IMR-90 (cell line): Measurements from ENCODE around the gene C16orf87. TPM values are rescaled to one million over a fixed set of nuclear protein-coding genes. Genes with fewer than 3 reads are reported as not detected.

Experiments
- ATAC-seq: fragments of 200-7000 bp; cut with Tn5 transposase; 2 replicates; pipeline ENCODE4 v1.9.1; 2020; ENCODE audit warnings: low read depth, mild to moderate bottlenecking, moderate library complexity
- BruUV-seq: library from RNA; stranded (reverse); fragments of 400-500 nt; replicated peaks from 2 replicates; lab custom pipeline; 2021; lab: Mats Ljungman, UMichigan
- CTCF ChIA-PET: fragments of 300-600 bp; formaldehyde crosslinking; extraction: SDS; loops from one replicate; lab custom pipeline; 2021; ENCODE audit warnings: antibody characterized with exemption; lab: Yijun Ruan, JAX
- POLR2A ChIA-PET: fragments of 300-600 bp; sonication (Branson Sonifier 250); formaldehyde crosslinking; loops from one replicate; lab custom pipeline; 2022; ENCODE audit warnings: antibody characterized with exemption; ENCODE audit not compliant: unreplicated experiment; lab: Charles Lee
- DNase-seq: peaks from one replicate; pipeline ENCODE4 v3.0.0; 2013
- H2AFZ ChIP-seq: replicated peaks from 2 replicates; pipeline ENCODE3; 2013; ENCODE audit warnings: low read length, mild to moderate bottlenecking; ENCODE audit not compliant: poor library complexity
- H2AK5ac ChIP-seq: 2 replicates; pipeline ENCODE4 v1.6.1; 2013; ENCODE audit warnings: low read depth, low read length, inconsistent platforms
- H2AK9ac ChIP-seq: replicated peaks from 2 replicates; pipeline ENCODE3; 2013; ENCODE audit warnings: mild to moderate bottlenecking, low read depth, low read length, moderate library complexity; ENCODE audit not compliant: poor library complexity
- H2BK120ac ChIP-seq: 2 replicates; pipeline ENCODE4 v1.6.1; 2013; ENCODE audit warnings: low read depth, low read length, inconsistent platforms
- H2BK15ac ChIP-seq: 3 replicates; pipeline ENCODE4 v1.6.1; 2013; ENCODE audit warnings: low read depth, low read length, inconsistent platforms
- H2BK20ac ChIP-seq: 2 replicates; pipeline ENCODE4 v1.6.1; 2013; ENCODE audit warnings: low read depth, mild to moderate bottlenecking, inconsistent platforms, low read length, moderate library complexity
- H2BK5ac ChIP-seq: 2 replicates; pipeline ENCODE4 v1.6.1; 2013; ENCODE audit warnings: mild to moderate bottlenecking, low read depth, low read length, inconsistent platforms; ENCODE audit not compliant: poor library complexity, severe bottlenecking
- H3K14ac ChIP-seq: replicated peaks from 2 replicates; pipeline ENCODE4 v1.6.1; 2013; ENCODE audit warnings: low read depth, low read length, inconsistent platforms
- H3K18ac ChIP-seq: 2 replicates; pipeline ENCODE4 v1.6.1; 2013; ENCODE audit warnings: low read depth, low read length, control low read depth
- H3K23ac ChIP-seq: 2 replicates; pipeline ENCODE4 v1.6.1; 2013; ENCODE audit warnings: low read depth, low read length, inconsistent platforms
- H3K27ac ChIP-seq: 2 replicates; pipeline ENCODE4 v1.5.1; 2013; ENCODE audit warnings: mild to moderate bottlenecking, control low read depth, low read length; ENCODE audit not compliant: insufficient read depth
- H3K27me3 ChIP-seq: 2 replicates; pipeline ENCODE4 v1.6.1; 2013; ENCODE audit warnings: low read length; ENCODE audit not compliant: control insufficient read depth, insufficient read depth
- H3K36me3 ChIP-seq: 2 replicates; pipeline ENCODE4 v1.6.1; 2013; ENCODE audit warnings: low read length, mixed read lengths; ENCODE audit not compliant: control insufficient read depth, insufficient read depth
- H3K4ac ChIP-seq: 2 replicates; pipeline ENCODE4 v1.6.1; 2013; ENCODE audit warnings: low read depth, low read length, inconsistent platforms
- H3K4me1 ChIP-seq: 2 replicates; pipeline ENCODE4 v1.6.1; 2013; ENCODE audit warnings: low read length, mixed read lengths; ENCODE audit not compliant: control insufficient read depth, insufficient read depth
- H3K4me2 ChIP-seq: 2 replicates; pipeline ENCODE4 v1.6.1; 2013; ENCODE audit warnings: low read depth, mild to moderate bottlenecking, control low read depth, low read length, moderate library complexity
- H3K4me3 ChIP-seq: 2 replicates; pipeline ENCODE4 v1.5.1; 2013; ENCODE audit warnings: low read depth, mild to moderate bottlenecking, control low read depth, low read length, moderate library complexity; ENCODE audit not compliant: insufficient read depth
- H3K56ac ChIP-seq: 2 replicates; pipeline ENCODE4 v1.6.1; 2013; ENCODE audit warnings: low read length, inconsistent platforms; ENCODE audit not compliant: insufficient read depth; ENCODE audit errors: extremely low read depth
- H3K79me1 ChIP-seq, 2 experiments: 2 replicates each; pipeline ENCODE4 v1.6.1; 2013; ENCODE audit warnings: low read length in 2 of 2, inconsistent platforms in 1 of 2, low read depth in 1 of 2
- H3K9ac ChIP-seq: 2 replicates; pipeline ENCODE4 v1.6.1; 2013; ENCODE audit warnings: low read depth, low read length, control low read depth
- H3K9me1 ChIP-seq: 2 replicates; pipeline ENCODE4 v1.6.1; 2013; ENCODE audit warnings: low read length, inconsistent platforms; ENCODE audit not compliant: insufficient read depth
- H3K9me3 ChIP-seq: 2 replicates; pipeline ENCODE4 v1.6.1; 2013; ENCODE audit warnings: low read length; ENCODE audit not compliant: control insufficient read depth, insufficient read depth
- H4K20me1 ChIP-seq: 2 replicates; pipeline ENCODE4 v1.6.1; 2013; ENCODE audit warnings: low read length, inconsistent platforms; ENCODE audit not compliant: insufficient read depth
- H4K5ac ChIP-seq: 2 replicates; pipeline ENCODE4 v1.6.1; 2013; ENCODE audit warnings: mild to moderate bottlenecking, low read depth, low read length, control low read depth
- H4K8ac ChIP-seq, 2 experiments: 2 replicates each; pipeline ENCODE4 v1.6.1; 2013; ENCODE audit warnings: low read depth in 2 of 2, low read length in 2 of 2, control low read depth in 1 of 2, inconsistent platforms in 1 of 2
- H4K91ac ChIP-seq: 2 replicates; pipeline ENCODE4 v1.6.1; 2013; ENCODE audit warnings: low read depth, low read length, inconsistent platforms; ENCODE audit not compliant: insufficient read depth
- CHD1 ChIP-seq: IDR thresholded peaks from 2 replicates; pipeline ENCODE4 v1.6.1; 2012; ENCODE audit warnings: low read depth, low read length, improper control_type of control experiment
- CTCF ChIP-seq: conservative IDR thresholded peaks from 2 replicates; pipeline ENCODE4 v1.5.1; 2012; ENCODE audit warnings: mild to moderate bottlenecking, low read depth, low read length, improper control_type of control experiment
- FOS ChIP-seq: fragments of 150-350 bp; IDR thresholded peaks from 2 replicates; pipeline ENCODE4 v1.6.1; 2016; ENCODE audit warnings: low read depth, low read length
- MAFK ChIP-seq: IDR thresholded peaks from 2 replicates; pipeline ENCODE4 v1.6.1; 2012; ENCODE audit warnings: low read depth, low read length, improper control_type of control experiment
- MAZ ChIP-seq: IDR thresholded peaks from 2 replicates; pipeline ENCODE4 v1.6.1; 2012; ENCODE audit warnings: low read depth, mild to moderate bottlenecking, low read length, improper control_type of control experiment, moderate library complexity, borderline replicate concordance
- MXI1 ChIP-seq: IDR thresholded peaks from 2 replicates; pipeline ENCODE4 v1.6.1; 2012; ENCODE audit warnings: low read depth, mild to moderate bottlenecking, low read length, moderate library complexity, borderline replicate concordance
- NFE2L2 ChIP-seq: fragments of 150-350 bp; IDR thresholded peaks from 2 replicates; pipeline ENCODE4 v1.6.1; 2016; ENCODE audit warnings: low read depth, mild to moderate bottlenecking, low read length
- POLR2A ChIP-seq: IDR thresholded peaks from 2 replicates; pipeline ENCODE4 v1.6.1; 2012; ENCODE audit warnings: mild to moderate bottlenecking, low read depth, low read length
- RCOR1 ChIP-seq: IDR thresholded peaks from 2 replicates; pipeline ENCODE4 v1.6.1; 2012; ENCODE audit warnings: mild to moderate bottlenecking, low read length, improper control_type of control experiment; ENCODE audit not compliant: insufficient replicate concordance
- SMC3 ChIP-seq: fragments of 150-350 bp; IDR thresholded peaks from 2 replicates; pipeline ENCODE4 v1.6.1; 2016; ENCODE audit warnings: low read depth, mild to moderate bottlenecking, antibody characterized with exemption, low read length, moderate library complexity
- WGBS, 2 experiments: methylation state at CpG; one replicate each; pipeline versions ENCODE4 v1.1.5 to v1.1.7; 2013; ENCODE audit warnings: missing lambda C conversion rate in 2 of 2; ENCODE audit not compliant: insufficient read length in 1 of 2; ENCODE audit errors: extremely low coverage in 2 of 2; 5-methylcytosine and 5-hydroxymethylcytosine counted together
- dilution Hi-C: fragments of 300-500 bp; cut with HindIII; formaldehyde crosslinking; loops from one replicate; pipeline ENCODE4 v1.14.3; 2018; ENCODE audit warnings: low sequenced_read_pairs; ENCODE audit not compliant: unreplicated experiment
- in situ Hi-C: fragments of 300-500 bp; cut with MboI; formaldehyde crosslinking; loops from 3 replicates; pipeline ENCODE4 v1.14.3; 2019; ENCODE audit warnings: low sequenced_read_pairs, inconsistent platforms, mixed read lengths
- intact Hi-C: fragments of 100-400 bp; cut with micrococcal nuclease; formaldehyde crosslinking; loops from 2 replicates; pipeline ENCODE4 v1.10.0; 2022
- polyA plus RNA-seq, 3 experiments: library from polyadenylated mRNA; depleted of rRNA; stranded (reverse); fragments of >200 nt; gene quantifications; 2 replicates each; pipeline ENCODE4 v1.2.3, GENCODE V29; 2012; ENCODE audit warnings: low replicate concordance in 1 of 3
- total RNA-seq: library from RNA; depleted of rRNA; stranded (reverse); fragments of >200 nt; gene quantifications from 2 replicates; pipeline ENCODE4 v1.2.3, GENCODE V29; 2012
- TF ChIP-seq, protein P1 (sequence below): fragments of 150-350 bp; IDR thresholded peaks from 2 replicates; pipeline ENCODE4 v1.6.1; 2016; ENCODE audit warnings: low read depth, mild to moderate bottlenecking, low read length, moderate library complexity, borderline replicate concordance
- TF ChIP-seq, protein P2 (sequence below): fragments of 150-350 bp; IDR thresholded peaks from 2 replicates; pipeline ENCODE4 v1.6.1; 2017; ENCODE audit warnings: mild to moderate bottlenecking, antibody characterized with exemption, low read length, low read depth

Gene C16orf87
- total and polyA plus RNA-seq, 2 of the 4 experiments (the other 2 are of a cell fraction) = 6.3 to 8.1 TPM

- Histone ChIP-seq H4K91ac (no peak overlapping the region), H4K20me1 (no peaks in the 10 kb centered on the region), H3K4me3 (no peak overlapping the region), H3K27ac (no peak overlapping the region), H2AK5ac (no peak overlapping the region), H3K79me1 (no peaks in the 10 kb centered on the region), H3K4me2 (no peak overlapping the region), H3K9me1 (no peaks in the 10 kb centered on the region), H2AK9ac (no peak overlapping the region), H3K9me3 (peaks cover 4% of the 10 kb centered on the region; the same call in 1 of the 2 replicates), H2BK5ac (no peak overlapping the region), H3K9ac (no peak overlapping the region), H3K27me3 (no peaks in the 10 kb centered on the region), H3K14ac (no peak overlapping the region), H3K4me1 (peaks cover 2% of the 10 kb centered on the region; the same call in 1 of the 2 replicates), H3K18ac (no peak overlapping the region), H4K5ac (no peak overlapping the region), H2BK15ac (no peak overlapping the region), H3K23ac (no peak overlapping the region), H2BK20ac (no peak overlapping the region), H4K8ac (no peak overlapping the region), H3K36me3 (no peaks in the 10 kb centered on the region), H3K4ac (no peak overlapping the region), H2BK120ac (no peak overlapping the region), H2AFZ (no peak overlapping the region), H3K56ac (no peak overlapping the region)
- dilution Hi-C loops (no loop called here), intact Hi-C loops (no loop called here), in situ Hi-C loops (no loop called here)
- BruUV-seq = no TSS peak
- ATAC-seq (no peak), DNase-seq (no peak)
- no CpG with 5 or more reads among the region's 11 CpGs for WGBS, 2 experiments
- CTCF ChIA-PET = interaction anchor here (0.7 kb wide), 1 partner anchor 53 kb away, joined by 4 read pairs; no protein-coding TSS in a partner anchor
- POLR2A ChIA-PET = no interaction called here
- TF ChIP-seq NFE2L2 (no peak), MAZ (no peak), CTCF (no peak), MXI1 (no peak), CHD1 (no peak), SMC3 (no peak), POLR2A (no peak), FOS (no peak), RCOR1 (no peak), MAFK (no peak)
- TF ChIP-seq, protein P1, sequence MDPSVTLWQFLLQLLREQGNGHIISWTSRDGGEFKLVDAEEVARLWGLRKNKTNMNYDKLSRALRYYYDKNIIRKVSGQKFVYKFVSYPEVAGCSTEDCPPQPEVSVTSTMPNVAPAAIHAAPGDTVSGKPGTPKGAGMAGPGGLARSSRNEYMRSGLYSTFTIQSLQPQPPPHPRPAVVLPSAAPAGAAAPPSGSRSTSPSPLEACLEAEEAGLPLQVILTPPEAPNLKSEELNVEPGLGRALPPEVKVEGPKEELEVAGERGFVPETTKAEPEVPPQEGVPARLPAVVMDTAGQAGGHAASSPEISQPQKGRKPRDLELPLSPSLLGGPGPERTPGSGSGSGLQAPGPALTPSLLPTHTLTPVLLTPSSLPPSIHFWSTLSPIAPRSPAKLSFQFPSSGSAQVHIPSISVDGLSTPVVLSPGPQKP = no peak
- TF ChIP-seq, protein P2, sequence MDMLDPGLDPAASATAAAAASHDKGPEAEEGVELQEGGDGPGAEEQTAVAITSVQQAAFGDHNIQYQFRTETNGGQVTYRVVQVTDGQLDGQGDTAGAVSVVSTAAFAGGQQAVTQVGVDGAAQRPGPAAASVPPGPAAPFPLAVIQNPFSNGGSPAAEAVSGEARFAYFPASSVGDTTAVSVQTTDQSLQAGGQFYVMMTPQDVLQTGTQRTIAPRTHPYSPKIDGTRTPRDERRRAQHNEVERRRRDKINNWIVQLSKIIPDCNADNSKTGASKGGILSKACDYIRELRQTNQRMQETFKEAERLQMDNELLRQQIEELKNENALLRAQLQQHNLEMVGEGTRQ = no peak
Measured at GRCh38 chr16:46839986-46840443, 9.0 kb upstream of the C16orf87 start.
